Activated CD8-positive, alpha-beta memory T cell treated with anti-CD3 and anti-CD28 coated beads for 48 hours (primary cell): ENCODE measurements around the gene SLC16A13.

Source experiments
- DNase-seq, 3 experiments: peaks; one replicate each; pipeline ENCODE4 v3.0.0-alpha.2; 2020; ENCODE audit warnings: low read depth in 2 of 3, low spot score in 2 of 3

SLC16A13 gene

DNA sequence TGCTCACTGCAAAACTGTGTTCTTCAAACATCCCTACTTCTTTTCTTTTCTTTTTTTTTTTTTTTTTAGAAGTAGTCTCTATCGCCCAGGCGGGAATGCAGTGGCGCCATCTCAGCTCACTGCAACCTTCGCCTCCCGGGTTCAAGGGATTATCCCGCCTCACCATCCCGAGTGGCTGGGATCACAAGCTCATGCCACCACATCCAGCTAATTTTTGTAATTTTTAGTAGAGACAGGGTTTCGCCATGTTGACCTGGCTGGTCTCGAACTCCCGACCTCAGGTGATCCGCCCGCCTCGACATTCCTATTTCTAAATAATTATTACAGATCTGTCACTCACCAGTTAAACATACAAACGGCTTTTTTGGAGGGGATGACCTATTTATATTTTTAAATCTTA lies 24.4 kb upstream of the SLC16A13 start:
- DNase-seq, result no peak

GRCh38 chr17:7011942-7012254 lies 23.9 kb upstream of the SLC16A13 start:
- DNase-seq, result no peak

- DNase-seq, result peak; percentile 87 to 90 (median 90)
Measured at GRCh38 chr17:7014261-7014994, 21.4 kb upstream of the SLC16A13 start.

- DNase-seq, result peak in 2 of 3 experiments; percentile 50 to 75
Measured at GRCh38 chr17:7014995-7015958, 20.5 kb upstream of the SLC16A13 start.

DNA sequence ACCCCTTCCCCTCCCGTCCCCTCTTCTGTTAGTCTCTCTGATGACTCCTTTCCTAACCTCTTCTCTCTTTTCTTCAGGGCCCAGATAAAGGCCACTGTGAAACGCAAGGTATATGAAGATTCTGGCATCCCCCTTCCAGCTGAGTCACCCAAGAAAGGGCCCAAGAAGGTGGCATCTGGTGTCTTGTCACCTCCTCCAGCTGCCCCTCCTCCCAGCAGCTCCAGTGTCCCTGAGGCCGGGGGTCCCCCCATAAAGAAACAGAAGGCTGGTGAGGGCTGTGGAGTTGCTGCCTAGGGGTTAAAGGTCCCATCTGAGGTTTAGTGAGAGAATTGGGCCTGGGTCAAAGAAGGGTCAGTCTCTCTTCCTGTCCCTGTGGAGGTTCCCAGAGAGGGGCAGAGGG lies 19.4 kb upstream of the SLC16A13 start:
- no peak for DNase-seq

DNA sequence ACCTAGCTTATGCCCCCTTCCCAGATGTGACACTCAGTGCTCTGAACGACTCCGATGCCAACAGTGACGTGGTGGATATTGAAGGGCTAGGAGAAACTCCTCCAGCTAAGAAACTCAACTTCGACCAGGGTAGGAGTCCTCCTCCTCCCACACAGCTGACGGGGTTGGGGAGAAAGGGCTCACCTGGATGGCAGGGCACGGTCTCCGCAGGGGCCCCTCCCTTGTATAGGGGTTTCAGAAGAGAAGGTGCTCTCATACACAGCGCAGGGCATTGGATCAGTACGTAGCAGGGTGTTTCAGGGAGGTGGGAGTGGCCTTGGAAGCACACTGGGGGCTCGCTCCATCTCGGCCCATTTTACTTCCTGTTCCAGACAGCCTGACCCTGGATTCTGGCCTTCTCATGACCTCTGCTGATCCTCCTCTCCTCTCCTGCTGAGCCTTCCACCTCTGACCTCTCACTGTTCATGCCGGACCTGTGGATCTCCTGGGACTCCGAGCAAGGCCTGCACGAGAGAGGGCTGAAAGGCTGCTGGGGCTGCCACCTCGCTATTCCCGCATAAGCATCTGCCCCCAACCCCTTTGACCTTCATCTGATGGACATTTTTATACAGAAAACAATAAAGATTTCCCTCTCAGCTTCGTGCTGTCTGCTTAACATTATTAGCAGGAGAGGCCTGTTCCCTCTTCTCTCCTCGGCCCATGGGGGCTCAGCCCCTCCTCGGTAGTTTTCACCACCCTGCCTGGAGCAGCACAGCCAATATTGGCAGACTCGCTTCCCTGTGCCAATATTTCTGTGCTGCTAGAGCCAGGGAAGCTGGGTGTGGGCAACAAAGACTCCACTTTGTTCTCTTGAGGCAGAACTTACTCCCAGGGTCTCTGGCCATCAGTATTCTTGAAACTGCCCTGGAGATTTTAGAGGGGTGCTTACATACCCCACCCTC lies 18.7 kb upstream of the SLC16A13 start:
- DNase-seq, result no peak

- DNase-seq, result no peak
Measured at GRCh38 chr17:7017827-7018200, 18.0 kb upstream of the SLC16A13 start.

DNA sequence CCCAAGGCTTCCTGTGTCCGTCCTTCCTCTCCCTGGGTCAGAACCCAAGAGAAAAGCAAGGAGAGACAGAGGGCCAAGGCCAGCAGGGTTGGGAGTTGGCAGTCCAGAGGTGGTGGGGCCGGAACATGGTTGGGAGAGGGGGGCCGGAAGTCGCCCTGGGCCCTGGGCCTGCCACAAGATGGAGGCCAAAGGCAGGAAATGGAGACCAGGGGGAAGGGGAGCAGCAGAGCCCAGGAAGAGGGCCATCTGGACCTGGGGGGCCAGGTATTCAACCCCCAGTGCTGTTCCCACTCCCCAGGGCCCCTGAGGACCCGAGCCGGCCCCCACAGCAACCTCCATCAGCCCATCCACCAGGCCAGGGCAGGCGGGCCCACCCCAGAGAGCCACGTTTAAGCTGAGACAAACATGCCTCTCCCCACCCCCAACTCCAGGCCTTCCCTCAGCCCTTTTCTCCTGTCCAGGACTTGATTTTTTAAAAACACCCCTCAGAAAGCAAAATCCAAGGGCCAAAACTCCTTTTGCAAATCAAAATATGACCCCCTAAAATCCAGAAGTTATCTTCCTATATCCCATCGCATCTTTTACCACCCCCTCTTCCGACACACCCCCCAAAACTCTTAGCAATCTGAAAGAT lies 17.4 kb upstream of the SLC16A13 start:
- no peak for DNase-seq

- no peak for DNase-seq
Measured at GRCh38 chr17:7019367-7019766, 16.4 kb upstream of the SLC16A13 start.

- DNase-seq, result no peak
Measured at GRCh38 chr17:7019839-7020519, 15.8 kb upstream of the SLC16A13 start.

GRCh38 chr17:7020894-7021664 lies 14.7 kb upstream of the SLC16A13 start:
- no peak for DNase-seq

DNA sequence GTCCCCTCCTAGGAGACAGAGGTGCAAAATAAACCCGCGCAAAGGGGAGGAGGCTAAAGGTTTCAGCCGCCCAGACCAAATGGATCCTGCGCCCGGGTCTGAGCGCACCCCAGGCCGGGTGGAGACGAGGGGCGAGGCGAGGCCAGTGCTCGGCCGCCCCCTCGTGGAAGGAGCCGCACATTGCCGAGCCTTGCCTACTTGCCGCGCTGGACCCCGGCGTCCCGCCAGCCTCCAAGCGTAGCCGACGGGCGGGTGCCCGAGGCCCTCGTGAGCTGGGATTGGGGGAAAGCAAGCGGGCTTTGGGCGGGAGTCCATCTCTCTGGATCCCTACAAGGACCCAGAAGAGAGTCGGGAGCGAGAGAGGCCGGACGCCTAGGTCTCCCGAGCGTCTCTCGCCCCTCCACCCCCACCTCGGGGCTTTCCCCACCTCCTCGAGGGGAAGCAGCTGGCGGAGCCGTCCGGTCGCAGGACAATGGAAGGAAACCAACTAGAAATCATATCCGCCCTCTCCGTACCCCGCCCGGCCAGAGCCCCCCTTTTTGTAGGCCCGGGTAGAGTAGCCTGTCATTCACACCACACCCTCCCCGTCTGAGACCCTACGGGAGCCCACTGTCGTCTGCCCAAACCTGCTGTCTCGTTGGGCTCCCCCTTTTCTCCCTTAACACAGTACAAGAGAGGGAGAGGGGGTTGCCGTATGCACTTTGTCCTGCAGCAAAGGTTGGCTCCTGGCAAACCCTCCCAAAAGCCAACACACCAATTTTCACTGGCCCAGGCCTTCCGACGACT lies 13.6 kb upstream of the SLC16A13 start:
- DNase-seq, result peak in 2 of 3 experiments; percentile 74 to 75

GRCh38 chr17:7022781-7023571 lies 12.8 kb upstream of the SLC16A13 start, which contains the start of gene BCL6B:
TSS of gene BCL6B (plus strand) at chr17:7023050. CDS start at chr17:7023672, 622 bp downstream.
- no peak for DNase-seq

DNA sequence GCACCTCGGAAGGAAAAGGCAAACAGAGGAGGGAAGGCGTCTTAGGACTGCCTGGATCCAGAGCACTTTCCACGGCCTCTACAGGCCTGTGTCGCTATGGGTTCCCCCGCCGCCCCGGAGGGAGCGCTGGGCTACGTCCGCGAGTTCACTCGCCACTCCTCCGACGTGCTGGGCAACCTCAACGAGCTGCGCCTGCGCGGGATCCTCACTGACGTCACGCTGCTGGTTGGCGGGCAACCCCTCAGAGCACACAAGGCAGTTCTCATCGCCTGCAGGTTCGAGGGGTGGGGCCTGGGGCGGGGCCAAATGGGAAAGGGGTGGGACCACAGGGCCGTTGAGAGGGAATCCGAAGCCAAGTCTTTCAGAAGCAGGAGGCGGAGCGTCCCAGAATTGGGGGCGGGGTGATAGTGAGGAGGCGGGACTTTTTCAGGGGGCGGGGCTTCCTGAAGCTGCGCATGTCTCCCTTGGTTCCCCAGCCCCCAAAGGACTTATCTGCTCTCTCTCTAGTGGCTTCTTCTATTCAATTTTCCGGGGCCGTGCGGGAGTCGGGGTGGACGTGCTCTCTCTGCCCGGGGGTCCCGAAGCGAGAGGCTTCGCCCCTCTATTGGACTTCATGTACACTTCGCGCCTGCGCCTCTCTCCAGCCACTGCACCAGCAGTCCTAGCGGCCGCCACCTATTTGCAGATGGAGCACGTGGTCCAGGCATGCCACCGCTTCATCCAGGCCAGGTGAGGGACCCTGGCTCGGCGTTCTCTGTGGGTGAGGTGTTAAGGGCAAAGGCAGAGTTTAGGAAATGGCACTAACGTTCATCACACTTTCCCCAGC lies 12.0 kb upstream of the SLC16A13 start:
- DNase-seq, result peak in 2 of 3 experiments; percentile 87 to 93

GRCh38 chr17:7024402-7024785 lies 11.4 kb upstream of the SLC16A13 start:
- DNase-seq, result no peak

- DNase-seq, result no peak
Measured at GRCh38 chr17:7025245-7025644, 10.6 kb upstream of the SLC16A13 start.
